DND-41 (cell line): ENCODE results near the gene CCNYL1.
"Not testable (repeated sequence)": the region's sequence is repeated elsewhere in the genome, so short reads cannot be mapped to it uniquely, and the experiment has no call there.

Experiments
- ATAC-seq: fragments of 200-7000 bp; cut with Tn5 transposase; 3 replicates; pipeline ENCODE4 v1.9.1; 2021; ENCODE audit warnings: low read depth; ENCODE audit not compliant: insufficient read depth
- DNase-seq: peaks from one replicate; pipeline ENCODE4 v3.0.0-alpha.2; 2020
- H2AFZ ChIP-seq: 2 replicates; pipeline ENCODE4 v1.6.0; 2012; ENCODE audit warnings: low read depth, low read length
- H3K27ac ChIP-seq: 2 replicates; pipeline ENCODE4 v1.5.1; 2012; ENCODE audit warnings: low read length, inconsistent platforms
- H3K27me3 ChIP-seq: fragments of 200-600 bp; sonication (generic); 2 replicates; pipeline ENCODE4 v1.6.0; 2012; ENCODE audit warnings: low read length, mild to moderate bottlenecking, inconsistent platforms; ENCODE audit not compliant: insufficient read depth, poor library complexity
- H3K36me3 ChIP-seq: 2 replicates; pipeline ENCODE4 v1.5.1; 2012; ENCODE audit warnings: low read length, inconsistent platforms; ENCODE audit not compliant: insufficient read depth
- H3K4me1 ChIP-seq: 2 replicates; pipeline ENCODE4 v1.5.1; 2012; ENCODE audit warnings: mild to moderate bottlenecking, low read length; ENCODE audit not compliant: insufficient read depth
- H3K4me2 ChIP-seq: 2 replicates; pipeline ENCODE4 v1.6.0; 2012; ENCODE audit warnings: mild to moderate bottlenecking, moderate library complexity, low read length, inconsistent platforms; ENCODE audit not compliant: insufficient read depth
- H3K4me3 ChIP-seq, 2 experiments: fragments of 200-600 bp in 1 of 2; shearing (Covaris generic) in 1 of 2; 2 replicates each; pipeline ENCODE4 v1.5.1; 2012 to 2016; ENCODE audit warnings: inconsistent platforms in 2 of 2, low read length in 2 of 2, mild to moderate bottlenecking in 2 of 2, low read depth in 1 of 2, moderate library complexity in 1 of 2
- H3K79me2 ChIP-seq: 2 replicates; pipeline ENCODE4 v1.6.0; 2012; ENCODE audit warnings: low read length, inconsistent platforms; ENCODE audit not compliant: insufficient read depth
- H3K9ac ChIP-seq: 2 replicates; pipeline ENCODE4 v1.6.0; 2012; ENCODE audit warnings: low read depth, mild to moderate bottlenecking, inconsistent platforms, low read length, moderate library complexity
- H3K9me3 ChIP-seq: 2 replicates; pipeline ENCODE4 v1.5.1; 2012; ENCODE audit warnings: low read length, moderate library complexity, mild to moderate bottlenecking, inconsistent platforms; ENCODE audit not compliant: insufficient read depth, severe bottlenecking
- H4K20me1 ChIP-seq: 2 replicates; pipeline ENCODE4 v1.6.0; 2012; ENCODE audit warnings: low read length; ENCODE audit not compliant: insufficient read depth
- EZH2 ChIP-seq: IDR thresholded peaks from 3 replicates; pipeline ENCODE4 v1.6.1; 2012; ENCODE audit warnings: borderline replicate concordance, low read depth, mild to moderate bottlenecking, moderate library complexity, low read length, inconsistent platforms; ENCODE audit not compliant: severe bottlenecking
- TF ChIP-seq, protein P1 (sequence below): IDR thresholded peaks from 2 replicates; pipeline ENCODE4 v1.5.1; 2012; ENCODE audit warnings: borderline replicate concordance, low read length, moderate library complexity, mild to moderate bottlenecking; ENCODE audit not compliant: poor library complexity, severe bottlenecking; ENCODE audit errors: extremely low read depth

The CCNYL1 gene

DNA sequence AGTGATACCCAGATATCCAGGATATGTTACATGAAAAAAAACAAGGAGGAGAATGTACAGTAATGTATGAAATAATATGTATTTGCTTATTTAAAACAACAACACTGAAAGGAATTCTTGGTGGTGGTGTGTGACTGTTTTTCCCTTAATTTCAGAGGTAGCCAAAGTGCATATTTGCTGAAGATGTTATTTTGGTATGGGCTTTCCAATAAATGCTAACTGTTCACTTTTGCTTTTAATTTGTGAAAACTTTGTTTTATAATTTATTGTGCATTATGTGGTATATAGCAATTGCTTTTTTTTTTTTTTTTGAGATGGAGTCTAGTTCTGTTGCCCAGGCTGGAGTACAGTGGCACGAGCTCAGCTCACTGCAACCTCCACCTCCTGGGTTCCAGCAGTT lies 7.6 kb downstream of the CCNYL1 start:
- Histone ChIP-seq H3K36me3 (no peaks in the 10 kb centered on the region), H4K20me1 (no peaks in the 10 kb centered on the region), H3K27ac (no peak overlapping the region), H3K4me3 (no peak overlapping the region), H3K79me2 (peaks cover 3% of the 10 kb centered on the region; the same call in 1 of the 2 replicates), H2AFZ (no peak overlapping the region), H3K9me3 (no peaks in the 10 kb centered on the region), H3K9ac (no peak overlapping the region), H3K4me2 (no peak overlapping the region), H3K27me3 (no peaks in the 10 kb centered on the region), H3K4me1 (peaks cover 2% of the 10 kb centered on the region; the same call in 1 of the 2 replicates)
- ATAC-seq = no peak
- TF ChIP-seq EZH2 = no peak
- TF ChIP-seq, protein P1, sequence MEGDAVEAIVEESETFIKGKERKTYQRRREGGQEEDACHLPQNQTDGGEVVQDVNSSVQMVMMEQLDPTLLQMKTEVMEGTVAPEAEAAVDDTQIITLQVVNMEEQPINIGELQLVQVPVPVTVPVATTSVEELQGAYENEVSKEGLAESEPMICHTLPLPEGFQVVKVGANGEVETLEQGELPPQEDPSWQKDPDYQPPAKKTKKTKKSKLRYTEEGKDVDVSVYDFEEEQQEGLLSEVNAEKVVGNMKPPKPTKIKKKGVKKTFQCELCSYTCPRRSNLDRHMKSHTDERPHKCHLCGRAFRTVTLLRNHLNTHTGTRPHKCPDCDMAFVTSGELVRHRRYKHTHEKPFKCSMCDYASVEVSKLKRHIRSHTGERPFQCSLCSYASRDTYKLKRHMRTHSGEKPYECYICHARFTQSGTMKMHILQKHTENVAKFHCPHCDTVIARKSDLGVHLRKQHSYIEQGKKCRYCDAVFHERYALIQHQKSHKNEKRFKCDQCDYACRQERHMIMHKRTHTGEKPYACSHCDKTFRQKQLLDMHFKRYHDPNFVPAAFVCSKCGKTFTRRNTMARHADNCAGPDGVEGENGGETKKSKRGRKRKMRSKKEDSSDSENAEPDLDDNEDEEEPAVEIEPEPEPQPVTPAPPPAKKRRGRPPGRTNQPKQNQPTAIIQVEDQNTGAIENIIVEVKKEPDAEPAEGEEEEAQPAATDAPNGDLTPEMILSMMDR = no peak
- DNase-seq = no peak

DNA sequence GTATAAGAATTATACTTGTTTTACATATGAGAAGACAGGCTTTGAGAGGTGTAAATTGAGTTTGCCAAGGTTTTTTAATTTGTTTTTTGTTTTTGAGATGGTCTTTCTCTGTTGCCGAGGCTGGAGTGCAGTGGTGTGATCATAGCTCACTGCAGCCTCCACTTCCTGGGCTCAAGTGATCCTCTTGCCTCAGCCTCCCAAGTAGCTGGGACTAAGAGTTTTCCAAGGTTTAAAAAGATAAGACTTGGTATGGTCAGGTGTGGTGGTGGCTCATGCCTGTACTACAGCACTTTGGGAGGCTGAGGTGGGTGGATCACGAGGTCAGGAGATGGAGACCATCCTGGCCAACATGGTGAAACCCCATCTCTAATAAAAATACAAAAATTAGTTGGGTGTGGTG lies 8.2 kb downstream of the CCNYL1 start:
- not testable (repeated sequence) for H3K4me1 ChIP-seq, DNase-seq

DNA sequence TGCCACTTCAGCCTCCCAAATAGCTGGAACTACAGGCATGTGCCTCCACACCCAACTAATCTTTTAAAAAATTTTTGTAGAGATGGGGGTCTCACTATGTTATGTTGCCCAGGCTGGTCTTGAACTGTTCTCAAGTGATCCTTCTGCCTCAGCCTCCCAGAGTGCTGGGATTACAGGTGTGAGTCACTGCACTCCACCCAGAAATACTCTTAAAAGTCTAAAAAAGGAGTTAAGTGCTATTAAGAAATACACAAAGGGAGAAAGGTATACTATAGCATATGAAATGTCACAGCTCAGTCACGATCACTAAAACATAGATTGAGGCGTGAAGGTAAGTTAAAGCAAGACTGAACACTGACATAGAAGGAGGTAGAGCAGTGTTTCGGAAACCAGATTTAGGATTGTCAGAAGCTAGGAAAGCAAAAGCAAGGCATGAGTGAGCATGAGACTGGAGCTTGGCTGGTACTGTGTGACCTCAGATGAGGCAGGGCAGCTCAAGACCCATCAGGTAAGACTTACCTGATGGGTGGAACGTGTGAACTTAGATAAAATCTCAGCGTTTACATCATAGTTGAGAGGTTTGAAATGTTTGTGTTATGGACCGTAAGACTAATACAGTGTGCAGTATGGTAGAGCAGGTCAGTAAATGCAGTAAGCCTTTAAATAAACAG lies 9.2 kb downstream of the CCNYL1 start:
- H3K36me3 ChIP-seq = no peaks in the 10 kb centered on the region
- H3K79me2 ChIP-seq = peaks cover 2% of the 10 kb centered on the region; the same call in 1 of the 2 replicates
- no peak overlapping the region for H3K27ac ChIP-seq
- H2AFZ ChIP-seq = no peak overlapping the region
- no peaks in the 10 kb centered on the region for H3K27me3 ChIP-seq
- no peak for TF ChIP-seq EZH2
- TF ChIP-seq, protein P1 = no peak
- no peaks in the 10 kb centered on the region for H3K4me1 ChIP-seq
- no peaks in the 10 kb centered on the region for H4K20me1 ChIP-seq
- H3K4me3 ChIP-seq = no peak overlapping the region
- no peaks in the 10 kb centered on the region for H3K9me3 ChIP-seq
- H3K4me2 ChIP-seq = no peak overlapping the region
- no peak overlapping the region for H3K9ac ChIP-seq
- ATAC-seq (no peak), DNase-seq (no peak)

More for the DNA sequence above, 8.2 kb downstream of the CCNYL1 start:
- not testable (repeated sequence) for H3K27me3 ChIP-seq, H3K9me3 ChIP-seq, H2AFZ ChIP-seq, H3K36me3 ChIP-seq, ATAC-seq, H3K4me2 ChIP-seq, H3K9ac ChIP-seq, H3K27ac ChIP-seq, H3K4me3 ChIP-seq, H3K79me2 ChIP-seq, H4K20me1 ChIP-seq

DNA sequence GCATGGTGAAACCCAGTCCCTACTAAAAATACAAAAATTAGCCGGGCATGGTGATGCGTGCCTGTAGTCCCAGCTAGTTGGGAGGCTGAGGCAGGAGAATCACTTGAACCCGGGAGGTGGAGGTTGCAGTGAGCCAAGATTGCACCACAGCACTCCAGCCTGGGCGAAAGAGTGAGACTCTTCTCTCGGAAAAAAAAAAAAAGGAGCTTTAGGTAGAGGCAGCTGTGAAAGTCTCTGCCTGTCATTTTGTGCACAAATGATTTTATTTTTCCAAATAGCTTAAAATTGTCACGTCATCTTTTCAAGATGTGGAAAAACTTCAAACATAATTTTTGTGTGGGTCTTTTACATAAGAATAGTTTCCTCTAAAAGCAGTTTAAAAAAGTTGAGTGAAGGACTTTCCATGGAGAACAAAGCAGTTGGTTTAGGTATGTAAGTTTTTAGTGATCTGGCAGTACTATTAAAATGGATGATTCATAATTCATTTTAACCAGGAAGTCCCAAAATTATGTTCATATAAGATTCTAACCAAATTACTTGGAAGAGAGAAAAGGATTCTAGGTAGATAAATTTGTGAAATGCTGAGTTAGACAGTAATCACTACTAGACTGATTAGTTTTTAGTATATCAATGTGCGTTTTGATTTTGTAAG lies 11.5 kb downstream of the CCNYL1 start:
- Histone ChIP-seq H3K9ac (no peak overlapping the region), H3K79me2 (no peaks in the 10 kb centered on the region; the same call in 1 of the 2 replicates), H3K4me1 (no peaks in the 10 kb centered on the region), H3K4me2 (no peak overlapping the region), H3K27me3 (no peaks in the 10 kb centered on the region), H4K20me1 (no peaks in the 10 kb centered on the region), H3K36me3 (no peaks in the 10 kb centered on the region), H3K9me3 (no peaks in the 10 kb centered on the region), H3K4me3 (no peak overlapping the region), H2AFZ (no peak overlapping the region), H3K27ac (no peak overlapping the region)
- no peak for TF ChIP-seq EZH2
- TF ChIP-seq, protein P1 = no peak
- no peak for DNase-seq
- no peak for ATAC-seq

DNA sequence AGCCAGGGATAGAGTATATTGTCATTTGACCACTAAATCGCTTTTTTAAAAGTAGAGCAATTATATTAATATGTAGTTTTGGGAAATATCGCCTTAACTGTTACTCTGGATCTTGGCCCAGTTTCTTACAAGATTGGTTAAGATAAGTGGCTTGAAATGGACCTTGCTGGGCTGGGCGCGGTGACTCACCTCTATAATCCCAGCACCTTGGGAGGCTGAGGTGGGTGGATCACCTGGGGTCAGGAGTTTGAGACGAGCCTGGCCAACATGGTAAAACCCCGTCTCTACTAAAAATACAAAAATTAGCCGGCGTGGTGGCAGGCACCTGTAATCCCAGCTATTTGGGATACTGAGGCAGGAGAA lies 12.0 kb downstream of the CCNYL1 start:
- H3K9me3 ChIP-seq, H4K20me1 ChIP-seq, H3K27me3 ChIP-seq, H3K4me3 ChIP-seq, H3K9ac ChIP-seq, H2AFZ ChIP-seq, H3K79me2 ChIP-seq, H3K27ac ChIP-seq, H3K4me1 ChIP-seq, DNase-seq, H3K36me3 ChIP-seq, ATAC-seq, H3K4me2 ChIP-seq: not testable (repeated sequence)
